Small intestine (tissue), 7 donors: Measurements from ENCODE around the gene NPNT. TPM values are rescaled to one million over a fixed set of nuclear protein-coding genes. Genes with fewer than 3 reads are reported as not detected.

ENCODE experiments used
- DNase-seq, 2 donors: peaks; one replicate each; pipeline versions ENCODE4 v3.0.0 to v3.0.0-alpha.2; 2013
- FAIRE-seq: peaks from 2 replicates; lab custom pipeline; 2012; peaks lifted over from hg19 to GRCh38; lab: Jason Lieb, UNC
- H3K27ac ChIP-seq, 3 donors: one replicate each; pipeline ENCODE4 v1.5.1; 2013; ENCODE audit warnings: low read length in 2 of 3, mild to moderate bottlenecking in 2 of 3, control low read depth in 1 of 3, inconsistent platforms in 1 of 3, low read depth in 1 of 3, moderate library complexity in 1 of 3
- H3K27me3 ChIP-seq, 3 donors: one replicate each; pipeline ENCODE4 v1.6.1; 2013; ENCODE audit warnings: low read length in 3 of 3, inconsistent platforms in 1 of 3; ENCODE audit not compliant: control insufficient read depth in 3 of 3, insufficient read depth in 3 of 3
- H3K36me3 ChIP-seq, 3 donors: one replicate each; pipeline ENCODE4 v1.6.1; 2013; ENCODE audit warnings: low read length in 3 of 3, inconsistent platforms in 1 of 3, low read depth in 1 of 3, mild to moderate bottlenecking in 1 of 3, moderate library complexity in 1 of 3; ENCODE audit not compliant: control insufficient read depth in 3 of 3, insufficient read depth in 2 of 3
- H3K4me1 ChIP-seq, 3 donors: one replicate each; pipeline ENCODE4 v1.6.1; 2013; ENCODE audit warnings: low read length in 2 of 3, inconsistent platforms in 1 of 3, low read depth in 1 of 3, mild to moderate bottlenecking in 1 of 3, moderate library complexity in 1 of 3; ENCODE audit not compliant: control insufficient read depth in 3 of 3, insufficient read depth in 2 of 3
- H3K4me3 ChIP-seq, 3 donors: one replicate each; pipeline ENCODE4 v1.5.1; 2013; ENCODE audit warnings: low read length in 3 of 3, control low read depth in 1 of 3, inconsistent platforms in 1 of 3, low read depth in 1 of 3, mild to moderate bottlenecking in 1 of 3, moderate library complexity in 1 of 3
- H3K9me3 ChIP-seq, 2 donors: one replicate each; pipeline ENCODE4 v1.6.1; 2013; ENCODE audit warnings: low read depth in 1 of 2, low read length in 1 of 2; ENCODE audit not compliant: control insufficient read depth in 2 of 2, insufficient read depth in 1 of 2
- WGBS, 3 donors: extraction: QIAGEN DNeasy Blood & Tissue Kit; methylation state at CpG; one replicate each; pipeline ENCODE4 v1.1.7; 2013; 5-methylcytosine and 5-hydroxymethylcytosine counted together
- polyA plus RNA-seq, 4 donors: library from polyadenylated mRNA; stranded (reverse) in 3 of 4; unstranded in 1 of 4; fragments of 200-250 nt in 3 of 4; fragments of 120-200 nt in 1 of 4; gene quantifications; one replicate each; pipeline versions ENCODE4 v1.2.1 to v1.2.3, GENCODE V29; 2013
- donor health status: healthy with polysubstance abuse.
- donor health status: control.
- donor health status: control.
- donor health status: Bipolar disorder and iron deficiency.
- donor health status: healthy.

The NPNT gene
- polyA plus RNA-seq, 4 donors = 28.9 to 206 (median 113) TPM

- H3K9me3 ChIP-seq = peaks cover 0 to 6% of the 10 kb centered on the region in 2 donors
- WGBS, 3 donors = 47 to 63% (median 48%) methylated on average over 2 of the region's 2 CpGs
- H3K4me1 ChIP-seq = no peaks in the 10 kb centered on the region
- DNase-seq (no peak), FAIRE-seq (no peak)
- H3K4me3 ChIP-seq = no peak overlapping the region
- H3K27me3 ChIP-seq = no peaks in the 10 kb centered on the region
- H3K27ac ChIP-seq = no peak overlapping the region
- H3K36me3 ChIP-seq = no peaks in the 10 kb centered on the region
Measured at GRCh38 chr4:105988671-105989070, 93.4 kb downstream of the NPNT start.

- WGBS, 3 donors = 55 to 72% (median 70%) methylated on average over 2 of the region's 2 CpGs
- Histone ChIP-seq H3K9me3 (peaks cover 0 to 3% of the 10 kb centered on the region in 2 donors), H3K4me3 (no peak overlapping the region), H3K4me1 (no peaks in the 10 kb centered on the region), H3K27me3 (no peaks in the 10 kb centered on the region), H3K36me3 (no peaks in the 10 kb centered on the region), H3K27ac (no peak overlapping the region)
- FAIRE-seq = no peak
- no peak for DNase-seq
Measured at GRCh38 chr4:105989485-105990242, 94.4 kb downstream of the NPNT start.

- WGBS, 3 donors = 61 to 85% (median 72%) methylated on average over 3 of the region's 3 CpGs
- Histone ChIP-seq H3K4me1 (no peaks in the 10 kb centered on the region), H3K36me3 (no peaks in the 10 kb centered on the region), H3K4me3 (no peak overlapping the region), H3K27me3 (no peaks in the 10 kb centered on the region), H3K27ac (peak overlapping the region in 1 of 3 donors; percentile 1), H3K9me3 (no peaks in the 10 kb centered on the region)
- DNase-seq (no peak), FAIRE-seq (no peak)
Measured at GRCh38 chr4:105990933-105991332, 95.7 kb downstream of the NPNT start.

- Histone ChIP-seq H3K4me3 (no peak overlapping the region), H3K27ac (no peak overlapping the region), H3K9me3 (no peaks in the 10 kb centered on the region), H3K27me3 (no peaks in the 10 kb centered on the region), H3K36me3 (no peaks in the 10 kb centered on the region), H3K4me1 (peaks cover 0 to 2% (median 0%) of the 10 kb centered on the region in 3 donors)
- FAIRE-seq (no peak), DNase-seq (no peak)
- 91 to 93% (median 93%) methylated on average over 8 of the region's 8 CpGs for WGBS, 3 donors
Measured at GRCh38 chr4:105991726-105992125, 96.5 kb downstream of the NPNT start.

GRCh38 chr4:105992641-105993305 lies 97.5 kb downstream of the NPNT start:
- no peak for FAIRE-seq
- no peak overlapping the region for H3K27ac ChIP-seq
- H3K4me1 ChIP-seq = peaks cover 0 to 7% (median 0%) of the 10 kb centered on the region in 3 donors

GRCh38 chr4:105994061-105994460 lies 98.8 kb downstream of the NPNT start:
- FAIRE-seq (no peak), DNase-seq (no peak)
- no peaks in the 10 kb centered on the region for H3K27me3 ChIP-seq
- 55 to 85% (median 84%) methylated on average over 6 of the region's 6 CpGs for WGBS, 3 donors
- H3K36me3 ChIP-seq = no peaks in the 10 kb centered on the region
- H3K27ac ChIP-seq = no peak overlapping the region
- H3K4me3 ChIP-seq = no peak overlapping the region
- H3K9me3 ChIP-seq = no peaks in the 10 kb centered on the region
- peaks cover 0 to 7% (median 0%) of the 10 kb centered on the region in 3 donors for H3K4me1 ChIP-seq

More at GRCh38 chr4:105992641-105993305, 97.5 kb downstream of the NPNT start:
- Histone ChIP-seq H3K27me3 (no peaks in the 10 kb centered on the region), H3K4me3 (no peak overlapping the region), H3K36me3 (no peaks in the 10 kb centered on the region), H3K9me3 (no peaks in the 10 kb centered on the region)
- WGBS, 3 donors = 90 to 96% (median 94%) methylated on average over 2 of the region's 2 CpGs
- no peak for DNase-seq

GRCh38 chr4:105994841-105995501 lies 99.7 kb downstream of the NPNT start:
- H3K27me3 ChIP-seq = no peaks in the 10 kb centered on the region
- FAIRE-seq (no peak), DNase-seq (no peak)
- H3K4me1 ChIP-seq = peaks cover 0 to 7% (median 0%) of the 10 kb centered on the region in 3 donors
- H3K9me3 ChIP-seq = no peaks in the 10 kb centered on the region
- 75 to 89% (median 86%) methylated on average over 5 of the region's 5 CpGs for WGBS, 3 donors
- no peaks in the 10 kb centered on the region for H3K36me3 ChIP-seq
- no peak overlapping the region for H3K27ac ChIP-seq
- no peak overlapping the region for H3K4me3 ChIP-seq

GRCh38 chr4:105996845-105997244 lies 101.6 kb downstream of the NPNT start:
- H3K9me3 ChIP-seq = no peaks in the 10 kb centered on the region
- no peak overlapping the region for H3K4me3 ChIP-seq
- no peak overlapping the region for H3K27ac ChIP-seq
- 80 to 86% (median 82%) methylated on average over 7 of the region's 7 CpGs for WGBS, 3 donors
- H3K27me3 ChIP-seq = no peaks in the 10 kb centered on the region
- peaks cover 0 to 7% (median 0%) of the 10 kb centered on the region in 3 donors for H3K4me1 ChIP-seq
- FAIRE-seq (no peak), DNase-seq (peak in 1 of 2 donors; percentile 19)
- H3K36me3 ChIP-seq = no peaks in the 10 kb centered on the region
